Neuronal stem cell (in vitro differentiated cells): ENCODE data around the gene FAM83F.

Experiments
- DNase-seq: peaks from one replicate; pipeline ENCODE4 v3.0.0-alpha.2; 2013; ENCODE audit warnings: low spot score
- H2AFZ ChIP-seq: one replicate; pipeline ENCODE4 v1.6.1; 2013; ENCODE audit warnings: mild to moderate bottlenecking, low read length, inconsistent platforms
- H2AK5ac ChIP-seq: 2 replicates; pipeline ENCODE4 v1.6.1; 2013; ENCODE audit warnings: low read depth, mild to moderate bottlenecking, inconsistent platforms, low read length, moderate library complexity, mixed read lengths
- H2BK120ac ChIP-seq: 2 replicates; pipeline ENCODE4 v1.6.1; 2013; ENCODE audit warnings: low read depth, mild to moderate bottlenecking, inconsistent platforms, low read length, moderate library complexity, mixed read lengths
- H2BK12ac ChIP-seq: one replicate; pipeline ENCODE4 v1.6.1; 2013; ENCODE audit warnings: low read length, inconsistent platforms
- H2BK15ac ChIP-seq: 2 replicates; pipeline ENCODE4 v1.6.1; 2013; ENCODE audit warnings: mild to moderate bottlenecking, low read length, inconsistent platforms, mixed read lengths
- H2BK5ac ChIP-seq: one replicate; pipeline ENCODE4 v1.6.1; 2013; ENCODE audit warnings: inconsistent platforms, mild to moderate bottlenecking, low read length, moderate library complexity
- H3K14ac ChIP-seq: one replicate; pipeline ENCODE4 v1.6.1; 2013; ENCODE audit warnings: low read length, inconsistent platforms
- H3K18ac ChIP-seq: 2 replicates; pipeline ENCODE4 v1.6.1; 2013; ENCODE audit warnings: low read length, inconsistent platforms
- H3K23ac ChIP-seq: 2 replicates; pipeline ENCODE4 v1.6.1; 2013; ENCODE audit warnings: low read depth, mild to moderate bottlenecking, mixed read lengths, low read length, inconsistent platforms; ENCODE audit not compliant: poor library complexity
- H3K27ac ChIP-seq: replicated peaks from 3 replicates; pipeline ENCODE4 v1.5.1; 2013; ENCODE audit warnings: low read length, inconsistent platforms
- H3K27me3 ChIP-seq, 3 experiments: 2 replicates each; pipeline ENCODE4 v1.6.1; 2013; ENCODE audit warnings: low read length in 3 of 3, mild to moderate bottlenecking in 2 of 3, inconsistent platforms in 1 of 3, low read depth in 1 of 3, mixed read lengths in 1 of 3, moderate library complexity in 1 of 3; ENCODE audit not compliant: control insufficient read depth in 3 of 3, insufficient read depth in 3 of 3
- H3K36me3 ChIP-seq, 2 donors: replicated peaks in 1 of 2; 2 replicates each; pipeline ENCODE4 v1.6.1; 2013; ENCODE audit warnings: low read length in 2 of 2; ENCODE audit not compliant: control insufficient read depth in 2 of 2, insufficient read depth in 2 of 2
- H3K4ac ChIP-seq: 2 replicates; pipeline ENCODE4 v1.6.1; 2013; ENCODE audit warnings: inconsistent platforms, mild to moderate bottlenecking, low read length, moderate library complexity
- H3K4me1 ChIP-seq, 2 donors: 1 replicate in 1 of 2; 2 replicates in 1 of 2; pipeline ENCODE4 v1.6.1; 2013; ENCODE audit warnings: low read length in 2 of 2, low read depth in 1 of 2; ENCODE audit not compliant: control insufficient read depth in 2 of 2, insufficient read depth in 1 of 2
- H3K4me2 ChIP-seq: one replicate; pipeline ENCODE4 v1.6.1; 2013; ENCODE audit warnings: mild to moderate bottlenecking, low read length, inconsistent platforms; ENCODE audit not compliant: insufficient read depth, poor library complexity, severe bottlenecking
- H3K4me3 ChIP-seq, 2 donors: 2 replicates each; pipeline ENCODE4 v1.5.1; 2013; ENCODE audit warnings: low read length in 2 of 2, mild to moderate bottlenecking in 2 of 2, inconsistent platforms in 1 of 2, moderate library complexity in 1 of 2
- H3K79me1 ChIP-seq: one replicate; pipeline ENCODE4 v1.6.1; 2013; ENCODE audit warnings: low read depth, mild to moderate bottlenecking, inconsistent platforms, low read length, moderate library complexity
- H3K9ac ChIP-seq: one replicate; pipeline ENCODE4 v1.6.1; 2013; ENCODE audit warnings: mild to moderate bottlenecking, low read depth, low read length, inconsistent platforms; ENCODE audit not compliant: poor library complexity
- H3K9me3 ChIP-seq, 2 donors: replicated peaks in 1 of 2; 2 replicates each; pipeline versions ENCODE3 to v1.6.1; 2013; ENCODE audit warnings: low read length in 2 of 2, mild to moderate bottlenecking in 2 of 2, inconsistent platforms in 1 of 2, low read depth in 1 of 2, mixed read lengths in 1 of 2, moderate library complexity in 1 of 2; ENCODE audit not compliant: control insufficient read depth in 2 of 2, insufficient read depth in 1 of 2
- H4K8ac ChIP-seq: one replicate; pipeline ENCODE4 v1.6.1; 2013; ENCODE audit warnings: low read depth, mild to moderate bottlenecking, inconsistent platforms, low read length, moderate library complexity
- H4K91ac ChIP-seq: one replicate; pipeline ENCODE4 v1.6.1; 2013; ENCODE audit warnings: low read length, low read depth, mild to moderate bottlenecking, inconsistent platforms; ENCODE audit not compliant: poor library complexity
- WGBS, 2 donors: extraction: QIAGEN DNeasy Blood & Tissue Kit; methylation state at CpG; one replicate each; pipeline ENCODE4 v1.1.7; 2013; ENCODE audit warnings: missing lambda C conversion rate in 2 of 2, mixed read lengths in 1 of 2; ENCODE audit not compliant: insufficient read length in 2 of 2, insufficient replicate concordance in 1 of 2; ENCODE audit errors: extremely low coverage in 2 of 2; 5-methylcytosine and 5-hydroxymethylcytosine counted together

FAM83F gene

GRCh38 chr22:40018051-40018450 lies 23.3 kb downstream of the FAM83F start:
- H2AFZ ChIP-seq, result no peak overlapping the region
- no CpG with 5 or more reads among the region's 6 CpGs for WGBS, 2 donors
- H4K8ac ChIP-seq, result no peak overlapping the region
- no peak overlapping the region for H3K23ac ChIP-seq
- no peak overlapping the region for H3K4ac ChIP-seq
- H3K27ac ChIP-seq, result no peak overlapping the region
- no peaks in the 10 kb centered on the region for H3K36me3 ChIP-seq
- peaks cover 0 to 10% (median 0%) of the 10 kb centered on the region in 3 experiments for H3K27me3 ChIP-seq
- H2BK15ac ChIP-seq, result no peak overlapping the region
- no peak overlapping the region for H2BK5ac ChIP-seq
- H3K9me3 ChIP-seq, result no peaks in the 10 kb centered on the region
- H2AK5ac ChIP-seq, result no peak overlapping the region
- H3K4me1 ChIP-seq, result peaks cover under 1 to 2% of the 10 kb centered on the region in 2 donors
- no peak for DNase-seq
- no peak overlapping the region for H3K4me3 ChIP-seq
- H3K79me1 ChIP-seq, result no peaks in the 10 kb centered on the region
- no peak overlapping the region for H2BK120ac ChIP-seq
- no peak overlapping the region for H3K4me2 ChIP-seq
- no peak overlapping the region for H3K14ac ChIP-seq
- H3K9ac ChIP-seq, result no peak overlapping the region
- H4K91ac ChIP-seq, result no peak overlapping the region
- no peak overlapping the region for H3K18ac ChIP-seq
- no peak overlapping the region for H2BK12ac ChIP-seq

DNA sequence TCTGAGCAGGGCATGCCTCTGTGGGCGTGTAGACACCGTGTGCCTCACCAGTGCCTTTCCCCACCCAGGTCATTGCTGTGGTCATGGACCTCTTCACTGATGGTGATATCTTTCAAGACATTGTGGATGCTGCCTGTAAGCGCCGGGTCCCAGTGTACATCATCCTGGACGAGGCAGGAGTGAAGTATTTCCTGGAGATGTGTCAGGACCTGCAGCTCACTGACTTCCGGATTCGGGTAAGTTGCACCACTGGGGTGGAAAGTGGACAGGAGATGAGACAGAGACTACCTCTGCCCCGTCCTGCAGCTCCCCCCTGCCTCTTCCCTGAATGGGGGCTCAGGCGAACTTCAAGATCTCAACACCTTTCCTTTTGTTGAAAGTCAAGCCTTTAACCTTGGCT lies 24.3 kb downstream of the FAM83F start:
- Histone ChIP-seq H3K23ac (peak overlapping the region; percentile 40), H3K79me1 (no peaks in the 10 kb centered on the region), H3K18ac (no peak overlapping the region), H3K14ac (no peak overlapping the region), H3K27me3 (peaks cover 0 to 20% (median 0%) of the 10 kb centered on the region in 3 experiments), H2BK120ac (no peak overlapping the region), H3K4ac (no peak overlapping the region), H3K4me2 (no peak overlapping the region), H2BK15ac (peak overlapping the region; percentile 69), H4K91ac (no peak overlapping the region), H2BK12ac (peak overlapping the region; percentile 26), H3K36me3 (no peaks in the 10 kb centered on the region), H3K27ac (no peak overlapping the region), H2BK5ac (no peak overlapping the region), H3K4me1 (peaks cover 5 to 7% of the 10 kb centered on the region in 2 donors), H2AK5ac (peak overlapping the region; percentile 38), H3K4me3 (no peak overlapping the region), H4K8ac (no peak overlapping the region), H3K9me3 (no peaks in the 10 kb centered on the region), H3K9ac (no peak overlapping the region), H2AFZ (no peak overlapping the region)
- WGBS, 2 donors, result no CpG with 5 or more reads among the region's 9 CpGs
- DNase-seq, result no peak

GRCh38 chr22:40020956-40021355 lies 26.2 kb downstream of the FAM83F start:
- no CpG with 5 or more reads among the region's 7 CpGs for WGBS, 2 donors

DNA sequence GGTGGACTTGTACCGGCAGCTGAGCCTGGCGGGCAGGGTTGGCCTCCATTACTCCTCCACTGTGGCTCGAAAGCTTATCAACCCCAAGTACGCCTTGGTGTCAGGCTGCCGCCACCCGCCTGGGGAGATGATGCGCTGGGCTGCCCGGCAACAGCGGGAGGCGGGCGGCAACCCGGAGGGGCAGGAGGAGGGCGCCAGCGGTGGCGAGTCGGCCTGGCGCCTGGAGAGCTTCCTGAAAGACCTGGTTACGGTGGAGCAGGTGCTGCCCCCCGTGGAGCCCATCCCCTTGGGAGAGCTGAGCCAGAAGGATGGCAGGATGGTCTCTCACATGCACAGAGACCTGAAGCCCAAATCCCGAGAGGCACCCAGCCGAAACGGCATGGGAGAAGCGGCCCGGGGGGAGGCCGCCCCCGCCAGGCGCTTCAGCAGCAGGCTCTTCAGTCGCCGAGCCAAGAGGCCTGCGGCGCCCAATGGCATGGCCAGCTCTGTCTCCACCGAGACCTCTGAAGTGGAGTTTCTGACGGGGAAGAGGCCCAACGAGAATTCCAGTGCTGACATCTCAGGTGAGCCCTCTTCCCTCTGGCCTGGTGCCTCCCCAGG lies 26.7 kb downstream of the FAM83F start:
- Histone ChIP-seq H3K9ac (no peak overlapping the region), H3K79me1 (no peaks in the 10 kb centered on the region), H4K91ac (no peak overlapping the region), H2AFZ (no peak overlapping the region), H3K27me3 (peaks cover 0 to 25% (median 0%) of the 10 kb centered on the region in 3 experiments), H3K9me3 (no peaks in the 10 kb centered on the region), H3K4me1 (peaks cover 5 to 9% of the 10 kb centered on the region in 2 donors), H4K8ac (no peak overlapping the region), H2AK5ac (peak overlapping the region; percentile 65), H2BK12ac (no peak overlapping the region), H3K14ac (no peak overlapping the region), H3K4me3 (no peak overlapping the region), H3K4ac (peak overlapping the region; percentile 61), H3K4me2 (no peak overlapping the region), H3K36me3 (no peaks in the 10 kb centered on the region), H3K23ac (no peak overlapping the region), H2BK120ac (no peak overlapping the region), H2BK15ac (peak overlapping the region; percentile 76), H3K18ac (peak overlapping the region; percentile 77), H2BK5ac (no peak overlapping the region), H3K27ac (no peak overlapping the region)
- WGBS, 2 donors, result no CpG with 5 or more reads among the region's 34 CpGs
- DNase-seq, result no peak

More at GRCh38 chr22:40020956-40021355, 26.2 kb downstream of the FAM83F start:
- Histone ChIP-seq H2AFZ (no peak overlapping the region), H3K4me2 (no peak overlapping the region), H3K27ac (no peak overlapping the region), H3K4me1 (peaks cover 5 to 9% of the 10 kb centered on the region in 2 donors), H3K18ac (peak overlapping the region; percentile 77), H2BK120ac (no peak overlapping the region), H2BK12ac (no peak overlapping the region), H2BK15ac (peak overlapping the region; percentile 76), H3K27me3 (peaks cover 0 to 24% (median 0%) of the 10 kb centered on the region in 3 experiments), H3K36me3 (no peaks in the 10 kb centered on the region), H3K14ac (no peak overlapping the region), H3K4me3 (no peak overlapping the region), H3K23ac (no peak overlapping the region), H4K8ac (no peak overlapping the region), H3K9me3 (no peaks in the 10 kb centered on the region), H3K9ac (no peak overlapping the region), H4K91ac (no peak overlapping the region), H2AK5ac (peak overlapping the region; percentile 65), H3K79me1 (no peaks in the 10 kb centered on the region), H3K4ac (no peak overlapping the region), H2BK5ac (no peak overlapping the region)
- DNase-seq, result no peak
